Natural killer cell treated with Interleukin-12 subunit alpha and Interleukin-12 subunit beta and Interleukin-15 and Interleukin-18, amount 100 ng/mL, for 72 hours (primary cell): ENCODE results near the gene CDK5R2. TPM values are rescaled to one million over a fixed set of nuclear protein-coding genes. Genes with fewer than 3 reads are reported as not detected.

ENCODE experiments used
- ATAC-seq, 2 donors: fragments of 150-1000 bp; cut with Tn5 transposase in 1 of 2; sonication (Bioruptor Pico), chemical (Tn5 transposase) in 1 of 2; 2 replicates each; pipeline ENCODE4 v1.10.0; 2021
- DNase-seq: peaks from one replicate; pipeline ENCODE4 v3.0.0; 2022; ENCODE audit warnings: low spot score
- H3K27ac Mint-ChIP-seq, 2 donors: 1 replicate in 1 of 2; 2 replicates in 1 of 2; pipeline ENCODE4 v1.8.0; 2022; ENCODE audit warnings: mixed read lengths in 2 of 2, mild to moderate bottlenecking in 1 of 2, moderate library complexity in 1 of 2
- H3K27me3 Mint-ChIP-seq, 2 donors: 1 replicate in 1 of 2; 2 replicates in 1 of 2; pipeline ENCODE4 v1.8.0; 2022; ENCODE audit warnings: mixed read lengths in 2 of 2
- H3K36me3 Mint-ChIP-seq: one replicate; pipeline ENCODE4 v1.8.0; 2022; ENCODE audit warnings: mixed read lengths
- H3K4me1 Mint-ChIP-seq, 2 donors: 1 replicate in 1 of 2; 2 replicates in 1 of 2; pipeline ENCODE4 v1.8.0; 2022; ENCODE audit warnings: low read depth in 2 of 2, mixed read lengths in 2 of 2, mild to moderate bottlenecking in 1 of 2
- H3K4me3 Mint-ChIP-seq: one replicate; pipeline ENCODE4 v1.8.0; 2022; ENCODE audit warnings: mixed read lengths
- H3K9me3 Mint-ChIP-seq: 2 replicates; pipeline ENCODE4 v1.8.0; 2022; ENCODE audit warnings: mixed read lengths
- total RNA-seq, 2 donors: library from RNA; stranded (reverse); gene quantifications; one replicate each; pipeline ENCODE4 v1.2.3, GENCODE V29; 2022

The CDK5R2 gene
- total RNA-seq, 2 donors from 2014 or later, result not detected

GRCh38 chr2:218956039-218956438 lies 3.4 kb upstream of the CDK5R2 start:
- Mint-ChIP-seq H3K4me1 (peaks cover 0 to 1% of the 10 kb centered on the region in 2 donors), H3K27ac (no peak overlapping the region), H3K27me3 (peaks cover 40 to 41% of the 10 kb centered on the region in 2 donors), H3K36me3 (no peaks in the 10 kb centered on the region), H3K4me3 (no peak overlapping the region), H3K9me3 (no peaks in the 10 kb centered on the region)
- DNase-seq (no peak), ATAC-seq (no peak)

GRCh38 chr2:218957671-218958070 lies 1.8 kb upstream of the CDK5R2 start:
- H3K4me3 Mint-ChIP-seq, result no peak overlapping the region
- no peak for ATAC-seq
- no peak for DNase-seq
- no peaks in the 10 kb centered on the region for H3K9me3 Mint-ChIP-seq
- H3K36me3 Mint-ChIP-seq, result no peaks in the 10 kb centered on the region
- no peak overlapping the region for H3K27ac Mint-ChIP-seq
- H3K4me1 Mint-ChIP-seq, result peaks cover 0 to 4% of the 10 kb centered on the region in 2 donors
- H3K27me3 Mint-ChIP-seq, result peaks cover 49 to 54% of the 10 kb centered on the region in 2 donors

GRCh38 chr2:218958276-218958675 lies 1.2 kb upstream of the CDK5R2 start:
- Mint-ChIP-seq H3K36me3 (no peaks in the 10 kb centered on the region), H3K9me3 (no peaks in the 10 kb centered on the region), H3K27me3 (peaks cover 49 to 60% of the 10 kb centered on the region in 2 donors), H3K27ac (no peak overlapping the region), H3K4me3 (no peak overlapping the region), H3K4me1 (peaks cover 0 to 4% of the 10 kb centered on the region in 2 donors)
- ATAC-seq (no peak), DNase-seq (no peak)

- no peak for ATAC-seq
- H3K36me3 Mint-ChIP-seq, result no peaks in the 10 kb centered on the region
- peaks cover 0 to 9% of the 10 kb centered on the region in 2 donors for H3K4me1 Mint-ChIP-seq
- no peak overlapping the region for H3K27ac Mint-ChIP-seq
- H3K27me3 Mint-ChIP-seq, result peaks cover 52 to 66% of the 10 kb centered on the region in 2 donors
- no peak overlapping the region for H3K4me3 Mint-ChIP-seq
- no peak for DNase-seq
- no peaks in the 10 kb centered on the region for H3K9me3 Mint-ChIP-seq
These were observed 369 bp downstream of the CDK5R2 start for GRCh38 chr2:218959761-218960308.

DNA sequence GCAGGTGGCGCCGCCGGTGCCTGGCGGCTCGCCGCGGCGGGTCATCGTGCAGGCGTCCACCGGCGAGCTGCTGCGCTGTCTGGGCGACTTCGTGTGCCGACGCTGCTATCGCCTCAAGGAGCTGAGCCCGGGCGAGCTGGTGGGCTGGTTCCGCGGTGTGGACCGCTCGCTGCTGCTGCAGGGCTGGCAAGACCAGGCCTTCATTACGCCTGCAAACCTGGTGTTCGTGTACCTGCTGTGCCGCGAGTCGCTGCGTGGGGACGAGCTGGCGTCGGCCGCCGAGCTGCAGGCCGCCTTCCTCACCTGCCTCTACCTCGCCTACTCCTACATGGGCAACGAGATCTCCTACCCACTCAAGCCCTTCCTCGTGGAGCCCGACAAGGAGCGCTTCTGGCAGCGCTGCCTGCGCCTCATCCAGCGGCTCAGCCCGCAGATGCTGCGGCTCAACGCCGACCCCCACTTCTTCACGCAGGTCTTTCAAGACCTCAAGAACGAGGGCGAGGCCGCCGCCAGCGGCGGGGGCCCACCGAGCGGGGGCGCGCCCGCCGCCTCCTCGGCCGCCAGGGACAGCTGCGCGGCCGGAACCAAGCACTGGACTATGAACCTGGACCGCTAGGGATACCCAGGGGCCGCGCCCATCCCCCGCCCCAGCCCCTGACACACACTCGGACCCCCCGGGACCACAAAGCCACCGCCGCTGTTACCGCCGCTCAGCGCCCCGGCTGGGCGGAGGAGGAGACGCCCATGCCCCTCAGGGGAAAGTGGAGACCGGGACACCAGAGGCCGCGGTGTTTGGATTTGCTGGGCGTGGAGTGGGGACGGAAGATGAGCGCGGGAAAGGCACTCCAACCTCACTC lies 1.1 kb downstream of the CDK5R2 start:
- H3K27ac Mint-ChIP-seq, result no peak overlapping the region

DNA sequence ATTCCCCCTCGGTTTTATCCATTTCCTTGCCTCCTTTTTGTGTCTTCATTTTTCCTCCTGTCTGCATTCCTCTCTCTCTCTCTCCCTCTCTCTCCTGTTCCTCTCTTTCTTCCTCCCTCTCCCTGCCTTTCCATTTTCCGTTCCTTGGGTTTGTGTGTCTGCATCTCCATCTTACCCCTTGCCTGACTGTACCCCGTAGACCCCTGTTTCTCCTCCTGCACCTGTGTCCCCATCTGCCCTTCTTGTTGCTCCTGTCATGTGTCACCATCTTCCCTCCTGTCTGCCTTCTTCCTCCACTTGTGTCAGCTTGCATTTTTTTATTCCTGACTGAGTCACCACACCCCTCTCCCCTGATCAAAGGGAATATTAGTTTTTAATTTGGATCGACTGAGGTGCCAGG lies 1.8 kb downstream of the CDK5R2 start:
- ATAC-seq (no peak), DNase-seq (no peak)
- Mint-ChIP-seq H3K27me3 (peaks cover 46 to 69% of the 10 kb centered on the region in 2 donors), H3K4me3 (peak overlapping the region; percentile 42), H3K9me3 (no peaks in the 10 kb centered on the region), H3K36me3 (no peaks in the 10 kb centered on the region), H3K4me1 (peaks cover 0 to 9% of the 10 kb centered on the region in 2 donors), H3K27ac (no peak overlapping the region)

More for the DNA sequence above, 1.1 kb downstream of the CDK5R2 start:
- H3K4me3 Mint-ChIP-seq, result peak overlapping the region; percentile 42
- H3K36me3 Mint-ChIP-seq, result no peaks in the 10 kb centered on the region
- ATAC-seq, result no peak
- peaks cover 0 to 9% of the 10 kb centered on the region in 2 donors for H3K4me1 Mint-ChIP-seq
- no peak for DNase-seq
- no peaks in the 10 kb centered on the region for H3K9me3 Mint-ChIP-seq
- H3K27me3 Mint-ChIP-seq, result peaks cover 46 to 67% of the 10 kb centered on the region in 2 donors

GRCh38 chr2:218961651-218962570 lies 2.4 kb downstream of the CDK5R2 start:
- peaks cover 0 to 9% of the 10 kb centered on the region in 2 donors for H3K4me1 Mint-ChIP-seq
- H3K27me3 Mint-ChIP-seq, result peaks cover 43 to 63% of the 10 kb centered on the region in 2 donors
- no peaks in the 10 kb centered on the region for H3K9me3 Mint-ChIP-seq
- H3K36me3 Mint-ChIP-seq, result no peaks in the 10 kb centered on the region
- no peak for DNase-seq
- ATAC-seq, result no peak
- peak overlapping the region; percentile 42 for H3K4me3 Mint-ChIP-seq
- no peak overlapping the region for H3K27ac Mint-ChIP-seq

DNA sequence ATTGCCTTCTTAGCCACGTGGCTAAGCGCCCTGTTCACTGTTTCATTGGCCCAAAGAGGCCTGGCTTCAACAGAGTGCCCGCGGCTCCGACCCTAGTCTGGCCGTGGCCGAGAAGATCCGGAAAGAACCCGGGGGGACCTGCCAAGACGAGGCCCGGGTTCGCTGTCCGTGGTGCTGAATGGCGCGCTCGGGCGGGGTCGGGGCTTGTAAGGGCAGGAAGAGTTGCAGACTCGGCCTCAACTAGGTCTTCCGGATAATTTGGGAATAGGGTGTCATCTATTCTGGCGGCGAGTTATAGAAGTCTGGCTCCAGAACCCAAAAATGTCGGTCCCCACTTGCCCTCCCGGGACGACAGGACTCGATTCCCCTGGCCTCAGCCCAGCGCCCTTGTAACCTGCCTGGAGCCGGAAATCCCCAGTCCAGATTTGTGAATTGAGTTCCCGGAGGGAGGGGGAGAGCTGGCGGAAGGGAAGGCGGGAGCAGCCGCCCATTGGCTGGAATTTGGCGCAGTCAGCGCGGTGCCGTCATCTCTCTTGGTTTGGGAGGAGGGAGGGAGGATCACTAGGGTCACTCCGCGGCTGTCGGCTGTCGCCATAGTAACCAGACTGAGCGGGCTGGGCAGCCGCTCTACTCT lies 3.5 kb downstream of the CDK5R2 start:
- no peak for ATAC-seq
- Mint-ChIP-seq H3K27me3 (peaks cover 37 to 52% of the 10 kb centered on the region in 2 donors), H3K36me3 (no peaks in the 10 kb centered on the region), H3K4me3 (no peak overlapping the region), H3K27ac (no peak overlapping the region), H3K9me3 (no peaks in the 10 kb centered on the region), H3K4me1 (peaks cover 0 to 9% of the 10 kb centered on the region in 2 donors)
- no peak for DNase-seq

DNA sequence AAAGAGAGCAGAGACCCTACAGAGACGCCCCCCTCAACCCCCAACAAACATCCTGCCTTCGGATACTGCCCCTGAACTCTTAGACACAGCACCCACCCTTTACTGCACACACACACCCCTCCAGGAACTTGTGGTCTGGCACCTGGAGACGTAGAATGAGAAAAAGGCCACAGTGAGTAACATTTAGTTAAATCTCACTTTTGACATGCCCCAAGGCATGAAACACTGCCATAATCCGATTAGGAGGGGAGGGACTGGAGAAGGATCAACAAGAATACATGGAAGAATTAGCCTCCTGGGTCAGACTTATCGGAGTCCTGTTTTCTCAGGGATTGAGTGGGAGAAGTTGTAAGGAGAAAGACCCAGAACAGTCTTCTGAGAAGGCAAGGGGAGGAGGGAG lies 4.1 kb downstream of the CDK5R2 start:
- H3K4me1 Mint-ChIP-seq, result peaks cover 0 to 9% of the 10 kb centered on the region in 2 donors
- no peaks in the 10 kb centered on the region for H3K36me3 Mint-ChIP-seq
- no peak for ATAC-seq
- no peak overlapping the region for H3K4me3 Mint-ChIP-seq
- H3K27ac Mint-ChIP-seq, result no peak overlapping the region
- no peaks in the 10 kb centered on the region for H3K9me3 Mint-ChIP-seq
- H3K27me3 Mint-ChIP-seq, result peaks cover 36 to 46% of the 10 kb centered on the region in 2 donors
- DNase-seq, result no peak

DNA sequence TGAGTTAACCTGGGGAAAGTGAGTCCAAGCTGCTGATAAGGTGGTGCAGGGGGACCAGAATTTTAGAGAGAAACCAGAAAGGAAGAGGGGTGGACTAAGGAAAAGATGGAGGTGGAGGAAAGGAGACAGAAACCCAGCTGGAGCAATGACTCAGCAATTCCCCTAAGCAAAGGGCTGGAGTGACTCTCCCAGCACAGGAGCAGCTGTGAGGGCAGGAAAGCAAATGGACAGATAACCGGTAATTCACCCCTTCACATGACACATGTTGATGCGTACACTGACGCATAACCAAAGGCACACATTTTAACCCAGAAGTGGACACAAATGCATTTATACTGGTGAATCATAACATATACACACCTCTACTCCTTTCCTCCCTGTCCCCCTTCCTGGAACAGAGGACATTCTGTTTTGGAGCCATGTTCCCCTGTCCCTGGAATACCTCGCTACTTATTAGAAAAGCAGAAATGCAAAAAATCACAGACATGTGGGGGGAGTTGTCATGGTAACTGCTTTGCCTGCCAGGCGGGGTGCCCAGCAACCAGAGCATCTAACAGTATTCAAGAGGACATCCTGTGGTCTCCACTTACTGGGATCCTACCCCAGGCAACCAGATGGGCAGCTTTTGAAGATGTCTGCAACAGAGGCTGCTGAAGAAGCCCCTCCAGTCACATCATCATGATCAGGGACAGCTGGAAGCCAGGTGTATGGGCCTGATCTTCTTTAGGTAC lies 4.7 kb downstream of the CDK5R2 start:
- Mint-ChIP-seq H3K27ac (no peak overlapping the region), H3K4me1 (peaks cover 0 to 9% of the 10 kb centered on the region in 2 donors), H3K36me3 (no peaks in the 10 kb centered on the region), H3K4me3 (no peak overlapping the region), H3K27me3 (peaks cover 38 to 50% of the 10 kb centered on the region in 2 donors), H3K9me3 (no peaks in the 10 kb centered on the region)
- DNase-seq (no peak), ATAC-seq (no peak)

- DNase-seq (no peak), ATAC-seq (no peak)
- Mint-ChIP-seq H3K36me3 (no peaks in the 10 kb centered on the region), H3K9me3 (no peaks in the 10 kb centered on the region), H3K27ac (no peak overlapping the region), H3K4me1 (no peaks in the 10 kb centered on the region), H3K27me3 (peaks cover 49 to 58% of the 10 kb centered on the region in 2 donors), H3K4me3 (no peak overlapping the region)
These were observed 11.4 kb downstream of the CDK5R2 start for GRCh38 chr2:218970894-218971293.

GRCh38 chr2:218975060-218975777 lies 15.8 kb downstream of the CDK5R2 start:
- H3K27me3 Mint-ChIP-seq, result peaks cover 48 to 77% of the 10 kb centered on the region in 2 donors

More at GRCh38 chr2:218975060-218975777, 15.8 kb downstream of the CDK5R2 start:
- H3K4me3 Mint-ChIP-seq, result no peak overlapping the region
- H3K4me1 Mint-ChIP-seq, result peaks cover 0 to 3% of the 10 kb centered on the region in 2 donors
- no peaks in the 10 kb centered on the region for H3K36me3 Mint-ChIP-seq
- ATAC-seq (no peak), DNase-seq (no peak)
- H3K27ac Mint-ChIP-seq, result no peak overlapping the region
- H3K9me3 Mint-ChIP-seq, result no peaks in the 10 kb centered on the region
